GM21576 (cell line): ENCODE measurements around the gene COX19.
"Not testable (repeated sequence)": the region's sequence is repeated elsewhere in the genome, so short reads cannot be mapped to it uniquely, and the experiment has no call there.

Source experiments
- ATAC-seq: cut with Tn5 transposase; IDR thresholded peaks from one replicate; pipeline ENCODE4 v1.9.1; 2021; ENCODE audit warnings: mild to moderate bottlenecking, moderate library complexity; ENCODE audit not compliant: unreplicated experiment

The COX19 gene

DNA sequence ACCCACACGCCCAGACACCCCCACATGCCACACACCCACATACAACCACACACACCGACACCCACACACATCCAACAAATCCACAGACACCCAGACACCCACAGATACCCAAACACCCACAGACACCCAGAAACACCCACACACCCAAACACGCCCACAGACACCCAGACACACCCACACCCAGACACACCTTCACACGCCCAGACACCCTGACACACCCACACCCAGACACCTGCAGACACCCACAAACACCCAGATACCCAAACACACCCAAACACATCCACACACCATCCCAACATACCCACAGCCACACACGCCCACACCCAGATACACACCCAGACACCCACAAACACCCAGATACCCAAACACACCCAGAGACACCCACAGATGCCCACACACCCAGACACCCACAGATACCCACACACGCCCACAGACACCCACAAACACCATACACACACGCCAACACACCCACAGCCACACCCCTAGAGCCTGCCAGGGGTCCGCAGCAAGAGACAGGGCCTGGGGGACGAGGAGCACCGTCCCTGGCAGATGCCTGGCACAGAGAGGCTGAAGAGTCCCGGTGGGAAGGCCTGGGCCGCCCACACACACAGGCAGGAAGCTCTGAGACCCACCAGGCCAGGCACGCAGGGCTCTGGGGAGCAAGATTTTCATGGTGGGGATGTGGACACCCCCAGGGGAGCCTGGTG is 36.1 kb upstream of the COX19 start:
- no peak for ATAC-seq

DNA sequence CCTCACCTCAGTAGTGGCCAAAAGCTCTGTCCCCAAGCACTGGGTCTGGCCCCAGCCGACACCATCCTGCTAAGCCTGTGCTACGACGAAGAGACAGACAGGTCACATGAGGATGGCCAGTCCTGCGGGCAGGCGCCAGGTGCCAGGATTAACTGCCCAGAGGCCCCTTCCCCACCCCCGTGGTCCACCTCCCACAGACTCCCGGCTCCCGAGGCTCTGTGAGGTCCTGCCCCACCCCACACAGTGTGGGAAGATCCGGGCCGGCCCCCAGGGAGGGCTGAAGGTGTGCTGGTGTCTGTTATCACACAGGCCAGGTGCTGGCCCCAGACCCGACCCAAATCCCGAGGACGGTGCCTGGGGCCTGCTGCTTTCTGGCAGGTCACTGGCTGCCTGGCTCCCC is 34.9 kb upstream of the COX19 start:
- no peak for ATAC-seq

DNA sequence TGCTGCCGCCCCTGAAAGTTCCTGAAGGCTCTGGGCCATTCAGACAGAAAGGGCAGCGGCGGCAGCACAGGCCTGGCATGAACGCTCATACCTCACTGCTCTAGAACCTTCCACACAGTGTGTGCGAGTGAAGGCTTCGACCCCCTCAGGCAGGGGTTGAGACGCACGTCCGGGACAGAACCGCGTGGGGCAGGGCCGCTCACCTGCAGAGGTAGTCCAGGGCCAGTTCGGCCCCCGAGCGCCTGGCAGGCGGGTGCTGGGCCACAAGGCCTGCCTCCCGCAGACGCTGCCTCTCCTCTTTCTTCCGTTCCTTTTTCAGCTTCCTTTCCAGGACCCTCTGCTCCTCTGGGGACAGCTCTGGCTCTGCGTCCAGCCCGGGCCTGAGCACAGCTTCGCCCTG is 34.4 kb upstream of the COX19 start:
- ATAC-seq, result no peak

DNA sequence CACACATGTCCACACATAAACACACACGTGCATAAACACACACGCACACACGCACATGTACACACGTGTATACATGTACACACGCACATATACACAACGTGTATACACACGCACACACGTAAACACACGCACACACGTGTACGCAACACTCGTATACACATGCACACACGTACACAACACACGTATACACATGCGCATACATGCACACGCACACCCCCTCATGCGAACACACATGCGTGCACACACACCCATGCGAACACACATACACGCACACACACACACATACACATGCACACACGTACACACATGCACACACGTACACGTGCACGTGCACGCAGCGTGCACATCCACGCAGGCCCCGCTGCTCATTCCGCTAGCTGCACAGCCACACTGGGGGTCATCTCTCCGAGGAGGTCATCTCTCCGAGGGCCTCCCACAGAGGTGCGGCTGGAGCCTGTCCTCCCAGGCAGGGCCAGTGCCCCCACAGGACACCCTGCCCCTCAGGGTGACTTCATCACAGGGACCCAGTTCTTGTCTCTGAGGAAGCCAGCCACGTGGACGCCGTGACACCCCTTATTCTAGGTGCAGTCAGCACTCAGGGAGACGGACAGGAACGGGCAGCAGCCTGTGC is 33.5 kb upstream of the COX19 start:
- ATAC-seq, result no peak

DNA sequence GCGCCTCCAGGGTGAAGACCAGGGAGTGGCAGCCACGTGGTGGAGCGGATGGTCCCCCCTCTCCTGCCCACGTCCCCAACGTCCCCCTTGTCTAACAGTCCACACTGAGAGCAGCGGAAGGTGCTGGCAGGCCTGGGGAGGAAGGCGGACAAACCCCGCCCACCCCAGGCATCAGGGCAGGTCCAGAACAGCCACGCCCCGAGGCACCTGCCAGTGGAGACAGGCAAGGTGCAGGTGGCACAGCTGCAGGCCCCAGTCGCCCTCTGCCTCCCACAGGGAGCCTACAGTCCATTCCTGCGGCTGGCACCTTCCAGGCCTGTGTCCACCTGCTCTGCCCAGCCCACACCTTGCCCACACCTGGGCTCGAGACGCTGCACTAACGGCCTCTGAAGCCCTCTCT is 32.6 kb upstream of the COX19 start:
- ATAC-seq, result no peak

DNA sequence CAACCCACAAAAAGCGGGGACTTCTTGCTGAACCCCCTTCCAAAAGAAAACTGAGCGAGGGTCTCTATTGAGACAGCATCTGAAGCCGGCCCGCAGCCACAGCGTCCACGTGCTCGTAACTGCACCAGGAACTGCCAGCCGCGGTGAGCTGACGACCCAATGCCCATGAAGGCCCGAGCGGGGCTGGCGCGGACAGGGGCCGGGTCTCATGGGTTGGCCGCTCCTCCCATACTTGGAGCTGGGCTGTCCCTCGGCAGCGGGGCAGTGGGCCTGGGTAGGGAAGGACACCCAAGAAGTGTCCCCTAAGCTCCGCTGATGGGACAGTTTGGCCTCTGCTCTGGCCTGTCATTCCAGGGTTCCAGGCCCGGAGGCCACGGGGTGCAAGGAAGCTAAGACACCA is 30.0 kb upstream of the COX19 start:
- ATAC-seq, result no peak

DNA sequence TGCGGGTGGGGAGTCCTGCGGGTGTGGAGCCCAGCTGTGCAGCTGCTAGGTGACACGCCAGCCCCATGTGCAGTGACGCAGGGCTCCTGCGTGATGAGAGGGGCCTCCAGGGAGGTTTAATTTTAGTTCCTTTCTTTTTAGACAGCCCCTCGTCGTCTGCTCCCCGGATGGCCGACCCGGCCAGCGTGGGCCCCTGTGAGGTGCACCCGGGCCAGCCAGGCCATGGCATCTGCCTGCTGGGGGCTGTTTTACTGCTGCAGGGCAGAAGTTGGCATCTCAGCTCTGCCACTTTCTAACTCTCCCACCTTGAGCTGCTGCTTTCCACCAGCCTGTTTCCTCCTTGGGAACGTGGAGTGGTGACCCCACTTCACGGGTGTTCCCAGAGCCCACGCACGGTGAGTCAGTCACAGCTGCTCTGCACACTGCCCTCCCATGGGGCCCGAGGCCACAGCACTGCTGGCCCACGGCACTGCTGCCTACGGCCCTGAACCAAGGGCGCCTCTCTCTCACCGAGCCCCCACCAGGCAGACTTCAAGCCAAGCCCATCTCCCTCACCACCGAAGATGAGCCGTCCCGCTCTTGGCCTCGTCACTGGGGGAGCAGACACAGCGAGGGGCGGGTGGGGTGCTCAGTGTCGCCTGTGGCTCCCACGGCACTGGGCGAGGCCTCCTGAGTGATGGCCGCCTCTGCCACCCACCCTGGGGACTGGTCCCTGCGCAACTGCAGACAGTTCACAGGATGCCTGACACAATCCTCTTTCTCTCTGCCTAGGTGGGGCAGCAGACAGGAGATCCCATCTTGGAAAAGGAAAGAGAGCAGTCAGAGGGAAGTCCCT is 28.9 kb upstream of the COX19 start:
- ATAC-seq, result no peak

DNA sequence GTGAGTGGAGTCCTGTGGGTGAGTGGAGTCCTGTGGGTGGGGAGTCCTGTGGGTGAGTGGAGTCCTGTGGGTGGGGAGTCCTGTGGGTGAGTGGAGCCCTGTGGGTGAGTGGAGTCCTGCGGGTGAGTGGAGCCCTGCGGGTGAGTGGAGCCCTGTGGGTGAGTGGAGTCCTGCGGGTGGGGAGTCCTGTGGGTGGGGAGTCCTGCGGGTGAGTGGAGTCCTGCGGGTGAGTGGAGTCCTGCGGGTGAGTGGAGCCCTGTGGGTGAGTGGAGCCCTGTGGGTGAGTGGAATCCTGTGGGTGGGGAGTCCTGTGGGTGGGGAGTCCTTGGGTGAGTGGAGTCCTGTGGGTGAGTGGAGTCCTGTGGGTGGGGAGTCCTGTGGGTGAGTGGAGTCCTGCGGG is 27.1 kb upstream of the COX19 start:
- ATAC-seq, result not testable (repeated sequence)

DNA sequence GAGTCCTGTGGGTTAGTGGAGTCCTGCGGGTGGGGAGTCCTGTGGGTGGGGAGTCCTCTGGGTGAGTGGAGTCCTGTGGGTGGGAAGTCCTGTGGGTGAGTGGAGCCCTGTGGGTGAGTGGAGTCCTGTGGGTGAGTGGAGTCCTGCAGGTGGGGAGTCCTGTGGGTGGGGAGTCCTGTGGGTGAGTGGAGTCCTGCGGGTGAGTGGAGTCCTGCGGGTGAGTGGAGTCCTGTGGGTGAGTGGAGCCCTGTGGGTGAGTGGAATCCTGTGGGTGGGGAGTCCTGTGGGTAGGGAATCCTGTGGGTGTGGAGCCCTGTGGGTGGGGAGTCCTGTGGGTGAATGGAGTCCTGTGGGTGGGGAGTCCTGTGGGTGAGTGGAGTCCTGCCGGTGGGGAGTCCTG is 26.7 kb upstream of the COX19 start:
- ATAC-seq, result not testable (repeated sequence)

DNA sequence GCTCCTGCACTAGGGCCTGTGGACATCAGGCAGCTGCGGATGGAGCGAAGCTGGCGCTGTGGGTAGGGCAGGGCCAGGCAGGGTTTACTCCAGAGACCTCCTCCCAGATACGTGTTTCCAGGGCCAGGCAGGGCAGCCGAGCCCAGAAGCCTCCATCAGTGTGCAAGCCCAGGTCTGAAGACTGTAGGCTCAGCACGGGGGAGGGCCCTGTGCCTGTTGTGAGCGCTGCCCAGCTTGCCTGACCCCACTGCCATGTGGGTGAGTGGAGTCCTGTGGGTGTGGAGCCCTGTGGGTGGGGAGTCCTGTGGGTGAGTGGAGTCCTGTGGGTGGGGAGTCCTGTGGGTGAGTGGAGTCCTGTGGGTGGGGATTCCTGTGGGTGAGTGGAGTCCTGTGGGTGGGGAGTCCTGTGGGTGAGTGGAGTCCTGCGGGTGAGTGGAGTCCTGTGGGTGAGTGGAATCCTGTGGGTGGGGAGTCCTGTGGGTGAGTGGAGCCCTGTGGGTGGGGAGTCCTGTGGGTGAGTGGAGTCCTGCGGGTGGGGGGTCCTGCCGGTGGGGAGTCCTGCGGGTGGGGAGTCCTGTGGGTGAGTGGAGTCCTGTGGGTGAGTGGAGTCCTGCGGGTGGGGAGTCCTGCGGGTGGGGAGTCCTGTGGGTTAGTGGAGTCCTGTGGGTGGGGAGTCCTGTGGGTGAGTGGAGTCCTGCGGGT is 25.9 kb upstream of the COX19 start:
- not testable (repeated sequence) for ATAC-seq

DNA sequence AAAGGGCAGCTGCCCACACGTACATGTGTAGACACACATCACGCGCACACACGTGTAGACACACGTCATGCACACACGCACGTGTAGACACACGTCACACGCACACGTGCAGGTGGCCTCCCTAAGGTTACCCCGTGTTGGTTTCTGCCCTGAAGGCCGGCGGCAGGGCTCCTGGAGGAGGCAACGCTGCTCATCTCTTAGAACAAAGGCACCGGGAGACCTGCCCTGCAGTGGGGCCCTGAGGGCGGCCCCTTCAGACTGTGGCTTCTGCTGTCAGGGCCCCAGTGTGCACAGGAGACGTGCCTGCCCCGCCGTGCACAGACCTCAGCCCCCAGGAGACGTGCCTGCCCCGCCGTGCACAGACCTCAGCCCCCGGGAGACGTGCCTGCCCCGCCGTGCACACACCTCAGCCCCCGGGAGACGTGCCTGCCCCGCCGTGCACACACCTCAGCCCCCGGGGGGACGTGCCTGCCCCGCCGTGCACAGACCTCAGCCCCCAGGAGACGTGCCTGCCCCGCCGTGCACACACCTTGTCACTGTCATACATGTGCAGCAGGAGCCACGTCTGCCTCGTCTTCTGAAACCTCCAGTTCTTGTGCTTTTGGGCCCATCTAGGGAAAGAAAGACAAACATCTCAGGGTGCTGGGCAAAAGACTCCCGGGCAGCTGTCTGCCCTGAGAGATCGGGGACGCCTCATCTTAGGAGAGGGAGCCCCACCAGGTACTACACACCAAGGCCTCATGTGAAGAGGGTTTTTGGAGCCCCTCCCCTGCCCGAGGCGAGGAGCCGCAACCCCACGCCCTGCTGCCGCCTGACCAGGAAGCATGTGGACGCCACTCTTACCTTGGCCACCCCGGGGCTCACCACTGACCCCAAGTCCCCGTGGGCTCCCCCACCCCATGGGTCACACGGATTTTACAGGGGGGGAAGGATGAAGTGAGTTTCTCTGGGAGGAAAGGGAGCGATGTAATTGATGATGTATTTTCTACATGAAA is 24.9 kb upstream of the COX19 start:
- no peak for ATAC-seq

DNA sequence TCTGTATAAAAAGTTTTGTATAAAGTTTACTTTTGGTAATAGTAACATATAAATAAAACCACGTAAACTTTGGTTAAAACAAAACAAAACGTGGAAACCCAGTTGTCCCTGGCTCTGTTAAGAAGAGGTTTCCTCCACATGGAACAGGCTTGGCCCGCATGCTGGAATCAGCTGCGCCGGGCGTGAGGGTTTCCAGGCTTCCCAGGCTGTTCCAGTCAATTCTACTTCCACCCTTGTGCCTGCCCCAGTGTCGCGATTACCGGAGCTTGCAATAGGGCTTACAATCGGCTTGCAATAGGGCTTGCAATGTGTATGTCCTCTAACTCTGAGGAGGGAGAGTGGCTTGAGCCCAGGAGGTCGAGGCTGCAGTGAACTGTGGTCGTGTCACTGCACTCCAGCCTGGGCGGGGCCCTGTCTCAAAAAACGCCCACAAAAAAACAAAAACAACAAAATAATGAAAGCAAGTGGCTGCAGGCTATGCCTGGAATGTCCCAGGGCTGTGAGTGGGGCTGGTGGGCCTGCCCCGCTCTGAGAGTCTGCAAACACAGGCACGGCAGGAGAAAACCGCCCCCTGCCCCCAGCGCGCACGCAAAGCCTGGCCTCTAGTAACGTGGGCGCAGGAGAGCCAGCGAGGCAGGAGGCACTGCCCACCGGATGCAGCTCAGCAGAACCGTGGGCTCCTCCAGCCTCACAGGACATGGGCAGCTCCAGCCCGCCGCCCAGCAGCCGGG is 24.0 kb upstream of the COX19 start:
- no peak for ATAC-seq

DNA sequence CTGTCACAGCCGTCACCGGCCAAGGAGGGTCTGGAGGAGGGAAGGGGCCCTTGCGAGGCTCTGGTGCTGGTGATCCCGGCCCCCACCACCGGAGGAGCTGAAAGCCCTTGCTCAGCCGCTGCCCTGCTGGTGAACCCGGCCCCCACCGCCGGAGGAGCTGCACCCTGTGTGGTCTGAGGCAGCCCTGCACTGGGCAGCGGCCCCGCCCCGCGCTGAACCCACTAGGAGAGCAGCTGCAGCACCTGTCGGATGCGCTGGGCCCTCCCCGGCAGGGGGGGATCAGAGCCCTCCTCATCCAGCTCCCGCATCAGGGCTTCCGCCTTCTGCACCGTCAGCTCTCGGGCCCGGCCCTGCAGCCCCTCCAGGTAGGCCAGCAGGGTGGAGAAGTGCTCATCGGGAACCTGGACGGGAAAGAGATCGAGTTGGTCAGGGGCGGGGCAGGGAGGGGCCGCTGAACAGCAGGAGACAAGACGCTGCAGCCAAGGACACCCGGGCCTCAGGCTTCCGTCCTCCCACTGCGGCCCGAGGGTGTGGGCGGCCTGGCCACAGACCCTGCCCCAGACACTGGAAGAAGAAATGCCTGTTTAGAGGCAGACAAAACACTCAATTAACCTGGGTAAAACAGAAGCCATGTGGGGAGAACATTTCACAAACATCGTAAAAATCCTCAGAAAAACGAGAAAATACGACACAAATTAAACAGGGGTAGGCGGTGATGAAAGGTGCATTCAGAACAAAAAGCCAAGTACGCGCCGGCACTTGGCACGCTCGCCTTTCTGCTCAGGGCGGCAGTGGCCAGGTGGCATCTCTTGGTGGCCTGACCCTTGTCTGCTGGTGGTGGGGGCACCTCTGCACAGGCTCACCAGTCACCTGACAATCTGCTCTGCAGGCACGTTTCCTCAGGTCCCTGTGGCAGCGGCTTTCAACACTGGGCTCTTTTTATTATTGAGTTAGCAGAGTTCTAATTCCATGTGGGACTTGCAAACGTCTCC is 22.4 kb upstream of the COX19 start:
- no peak for ATAC-seq

DNA sequence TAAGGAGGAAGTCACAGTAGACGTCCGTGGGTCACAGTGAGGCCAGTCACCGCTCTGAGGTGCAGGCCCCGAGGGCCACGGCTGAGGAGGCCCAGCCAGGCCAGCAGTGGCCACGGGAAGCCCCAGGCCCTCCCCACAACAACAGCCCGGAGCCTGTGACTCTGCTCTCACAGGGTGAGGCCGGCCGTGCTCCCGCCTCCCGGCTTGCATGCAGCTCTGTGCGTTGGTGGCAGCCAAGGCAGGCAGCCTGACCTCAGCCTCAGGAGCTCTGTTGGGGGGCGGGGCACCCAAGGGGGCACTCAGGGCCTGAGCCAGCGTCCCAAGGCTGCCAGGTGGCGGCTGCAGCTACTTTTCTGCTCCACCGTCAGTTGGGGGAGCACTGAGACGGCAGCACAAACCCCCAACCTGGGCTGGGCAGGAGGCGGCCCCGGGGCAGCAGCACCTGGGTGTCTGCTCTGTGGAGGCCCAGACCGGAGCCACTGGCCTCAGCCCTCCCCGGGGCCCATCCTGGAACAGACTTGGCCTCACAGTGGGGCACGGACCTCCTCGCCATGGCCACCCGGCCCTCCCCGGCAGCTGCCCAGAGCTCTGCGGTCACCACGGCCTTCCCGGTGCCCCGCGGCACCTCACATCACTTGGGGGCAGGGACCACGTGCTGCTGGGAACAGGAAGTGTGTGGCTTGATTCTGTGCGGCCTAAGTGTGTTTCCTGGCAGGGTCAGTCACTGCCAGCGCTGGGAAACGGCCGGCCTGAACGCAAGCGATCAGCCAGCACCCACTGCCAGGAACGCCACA is 20.9 kb upstream of the COX19 start:
- no peak for ATAC-seq

DNA sequence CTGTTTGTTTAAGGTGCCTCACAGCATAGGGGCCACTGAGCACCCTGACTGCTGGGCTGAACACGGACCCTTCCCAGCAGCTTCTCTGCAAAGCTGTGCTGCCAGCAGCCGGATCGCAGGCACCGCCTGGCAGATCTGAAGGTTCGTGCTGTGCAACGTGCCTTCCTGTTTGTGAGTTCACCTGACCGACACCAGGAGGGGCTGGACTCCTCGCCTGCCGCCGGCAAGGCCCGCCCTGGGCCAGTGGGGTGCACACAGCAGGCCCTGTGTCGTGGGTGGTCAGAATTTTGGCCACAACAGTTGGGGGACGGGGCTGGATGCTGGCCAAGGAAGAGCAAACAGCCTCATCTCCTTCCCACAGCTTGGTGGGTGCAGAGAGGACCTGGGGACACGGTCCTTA is 20.2 kb upstream of the COX19 start:
- no peak for ATAC-seq

DNA sequence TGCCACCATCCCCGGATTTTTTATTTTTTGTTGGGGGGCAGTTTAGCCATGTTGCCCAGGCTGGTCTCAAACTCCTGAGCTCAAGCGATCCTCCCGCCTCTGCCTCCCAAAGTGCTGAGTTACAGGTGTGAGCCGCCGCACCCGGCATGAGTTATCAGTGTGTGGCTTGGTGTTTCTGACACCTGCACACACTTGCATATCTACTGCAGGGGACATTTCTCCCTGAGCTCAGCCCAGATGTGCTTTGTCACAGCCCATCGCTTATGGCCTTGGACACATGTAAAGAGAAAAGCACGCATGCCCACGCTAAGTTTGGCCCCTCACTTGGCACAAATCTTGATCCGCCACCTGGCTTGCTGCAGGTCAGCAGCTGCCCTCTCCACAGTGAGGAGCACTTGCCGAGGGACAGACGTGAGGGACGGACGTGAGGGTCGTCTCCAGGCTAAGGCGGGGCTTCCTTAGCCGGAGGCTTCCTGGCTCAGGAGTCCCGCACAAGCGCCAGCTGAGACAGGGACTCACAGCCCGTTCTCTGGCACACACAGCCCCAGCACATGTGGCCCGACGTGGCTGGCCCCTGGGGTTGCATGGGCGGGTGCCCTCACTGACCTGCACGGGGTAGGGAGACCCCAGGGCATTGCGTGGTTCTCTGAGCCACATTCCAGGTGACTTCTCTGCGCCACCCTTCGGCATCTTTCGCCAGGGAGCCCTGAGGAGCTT is 19.4 kb upstream of the COX19 start:
- no peak for ATAC-seq
